NCI-H2196 treated with DMSO at 0.1 percent for 48 hours (cell line): ENCODE measurements around the gene TBC1D3B.
"Not testable (repeated sequence)": the region's sequence is repeated elsewhere in the genome, so short reads cannot be mapped to it uniquely, and the experiment has no call there.

Experiments used
- DNase-seq: peaks from one replicate; lab custom pipeline; 2025; ENCODE audit not compliant: unreplicated experiment; lab: John Stamatoyannopoulos, UW

The TBC1D3B gene

DNA sequence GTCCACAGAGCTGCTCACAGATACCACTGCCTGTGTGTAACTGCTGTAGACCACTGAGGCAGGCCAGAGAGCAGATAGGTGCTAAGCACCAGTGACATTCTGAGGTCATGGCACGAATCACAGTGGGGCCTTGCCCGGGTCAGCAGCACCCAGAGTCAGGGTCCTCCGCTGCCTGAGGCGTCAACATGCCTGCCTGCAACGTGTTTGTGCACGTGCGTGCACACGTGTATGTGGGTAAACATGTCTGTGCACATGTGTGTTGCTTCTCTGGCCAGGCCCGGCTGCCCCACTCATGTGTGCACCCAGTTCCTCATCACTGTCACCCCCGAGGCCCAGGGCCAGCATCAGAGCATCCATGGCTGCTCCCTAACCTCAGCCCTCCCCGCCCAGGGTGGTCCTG lies at the start of gene TBC1D3B:
Gene TBC1D3B, minus strand, starts transcription at position 101 of the 400 bp plus-strand sequence. CDS start 1,586 bp downstream, outside the sequence.
- not testable (repeated sequence) for DNase-seq

DNA sequence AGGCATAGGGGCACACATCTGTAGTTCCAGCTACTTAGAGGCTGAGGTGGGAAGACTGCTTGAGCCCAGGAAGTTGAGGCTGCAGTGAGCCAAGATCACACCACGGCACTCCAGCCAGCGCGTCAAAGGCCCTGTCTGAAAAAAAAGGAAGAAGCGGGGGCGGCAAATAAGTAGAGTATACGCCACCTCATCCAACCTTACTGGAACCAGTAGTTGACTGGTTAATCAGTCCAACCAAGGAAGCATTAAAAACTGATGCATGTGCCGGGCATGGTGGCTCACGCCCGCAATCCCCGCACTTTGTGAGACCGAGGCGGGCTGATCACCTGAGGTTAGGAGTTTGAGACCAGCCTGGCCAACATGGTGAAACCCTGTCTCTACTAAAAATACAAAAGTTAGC lies 46.5 kb upstream of the TBC1D3B start:
- DNase-seq: not testable (repeated sequence)

DNA sequence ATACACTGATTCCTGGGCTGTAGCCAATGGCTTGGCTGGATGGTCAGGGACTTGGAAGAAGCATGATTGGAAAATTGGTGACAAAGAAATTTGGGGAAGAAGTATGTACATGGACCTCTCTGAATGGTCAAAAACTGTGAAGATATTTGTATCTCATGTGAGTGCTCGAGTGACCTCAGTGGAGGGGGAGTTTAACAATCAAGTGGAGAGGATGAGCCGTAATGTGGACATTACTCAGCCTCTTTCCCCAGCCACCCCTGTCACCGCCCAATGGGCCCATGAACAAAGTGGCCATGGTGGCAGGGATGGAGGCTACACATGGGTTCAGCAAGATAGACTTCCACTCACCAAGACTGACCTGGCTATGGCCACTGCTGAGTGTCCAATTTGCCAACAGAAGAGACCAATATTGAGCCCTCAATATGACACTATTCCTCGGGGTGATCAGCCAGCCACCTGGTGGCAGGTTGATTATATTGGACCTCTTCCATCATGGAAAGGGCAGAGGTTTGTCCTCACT lies 45.2 kb upstream of the TBC1D3B start:
- not testable (repeated sequence) for DNase-seq

DNA sequence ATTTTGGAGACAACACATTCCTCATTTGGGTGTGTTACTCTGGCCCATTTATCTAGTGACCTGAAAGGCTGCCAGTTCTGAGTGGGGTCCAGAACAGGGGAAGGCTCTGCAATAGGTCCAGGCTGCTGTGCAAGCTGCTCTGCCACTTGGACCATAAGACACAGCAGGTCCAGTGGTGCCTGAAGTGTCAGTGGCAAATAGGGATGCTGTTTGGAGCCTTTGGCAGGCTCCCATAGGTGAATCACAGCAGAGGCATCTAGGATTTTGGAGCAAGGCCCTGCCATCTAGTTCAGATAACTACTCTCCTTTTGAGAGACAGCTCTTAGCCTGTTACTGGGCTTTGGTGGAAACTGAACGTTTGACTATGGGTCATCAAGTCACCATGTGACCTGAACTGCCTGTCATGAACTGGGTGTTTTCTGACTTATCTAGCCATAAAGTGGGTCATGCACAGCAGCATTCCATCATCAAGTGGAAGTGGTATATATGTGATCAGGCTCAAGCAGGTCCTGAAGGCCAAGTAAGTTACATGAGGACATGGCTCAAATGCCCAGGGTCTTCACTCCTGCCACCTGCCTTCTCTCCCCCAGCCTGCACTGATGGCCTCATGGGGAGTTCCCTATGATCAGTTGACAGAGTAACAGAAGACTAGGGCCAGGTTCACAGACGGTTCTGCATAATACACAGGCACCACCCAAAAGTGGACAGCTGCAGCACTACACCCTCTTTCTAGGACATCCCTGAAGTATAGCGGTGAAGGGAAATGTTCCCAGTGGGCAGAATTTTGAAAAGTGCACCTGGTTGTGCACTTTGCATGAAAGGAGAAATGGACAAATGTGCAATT lies 44.5 kb upstream of the TBC1D3B start:
- DNase-seq: not testable (repeated sequence)

DNA sequence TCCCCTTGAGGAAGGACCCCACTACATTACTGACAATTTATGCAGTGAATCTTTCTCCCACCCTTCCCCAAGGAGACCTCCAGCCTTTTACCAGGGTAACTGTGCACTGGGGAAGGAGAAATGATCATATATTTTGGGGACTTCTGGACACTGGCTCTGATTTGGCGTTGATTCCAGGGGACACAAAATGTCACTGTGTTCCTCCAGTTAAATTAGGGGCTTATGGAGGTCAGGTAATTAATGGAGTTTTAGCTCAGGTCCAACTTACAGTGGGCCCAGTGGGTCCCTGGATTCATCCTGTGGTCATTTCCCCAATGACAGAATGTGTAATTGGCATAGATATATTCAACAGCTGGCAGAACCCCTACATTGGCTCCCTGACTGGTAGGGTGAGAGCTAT lies 43.1 kb upstream of the TBC1D3B start:
- not testable (repeated sequence) for DNase-seq

DNA sequence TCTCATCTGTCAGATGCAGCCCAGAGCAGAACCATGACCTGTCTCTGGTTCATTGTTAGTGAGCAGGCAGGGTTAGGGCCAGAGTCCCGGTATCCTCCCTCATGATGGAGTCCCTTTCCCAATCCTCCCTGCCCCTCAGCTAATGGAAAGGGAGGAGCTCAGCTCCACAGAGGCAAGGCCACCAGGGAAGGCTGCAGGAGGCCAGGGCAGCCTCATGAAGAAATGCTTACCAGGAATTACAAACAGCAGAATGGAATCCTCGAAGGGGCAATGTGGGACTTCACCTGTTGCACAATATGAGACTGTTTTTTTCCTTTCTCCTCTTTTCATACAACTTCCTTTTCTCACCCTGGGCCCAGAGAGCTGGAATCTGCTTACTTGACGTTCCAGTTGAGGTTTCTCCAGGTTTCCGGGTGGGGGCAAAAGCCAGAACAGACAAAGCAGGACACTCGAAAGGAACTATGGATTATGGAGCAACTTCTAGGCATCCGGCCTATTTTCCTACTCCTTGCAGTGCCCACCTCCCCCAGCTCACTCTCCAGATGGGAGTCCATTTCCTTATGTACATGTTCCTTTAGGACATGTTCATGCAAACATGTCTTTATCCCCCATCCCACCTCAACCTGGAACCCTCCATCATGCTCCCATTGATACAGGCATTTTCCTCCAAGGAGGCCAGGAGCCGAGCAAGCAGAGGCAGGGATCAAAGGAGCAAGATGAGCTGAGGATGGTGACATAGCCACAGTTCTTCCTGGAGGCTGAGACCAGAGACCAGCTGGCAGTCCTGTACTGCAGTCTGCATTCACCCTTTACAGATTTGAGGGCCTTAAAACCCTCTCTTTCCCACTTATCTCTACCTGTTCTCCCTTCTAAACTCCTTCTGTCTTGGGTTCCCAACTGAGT lies 39.2 kb upstream of the TBC1D3B start:
- DNase-seq: not testable (repeated sequence)

DNA sequence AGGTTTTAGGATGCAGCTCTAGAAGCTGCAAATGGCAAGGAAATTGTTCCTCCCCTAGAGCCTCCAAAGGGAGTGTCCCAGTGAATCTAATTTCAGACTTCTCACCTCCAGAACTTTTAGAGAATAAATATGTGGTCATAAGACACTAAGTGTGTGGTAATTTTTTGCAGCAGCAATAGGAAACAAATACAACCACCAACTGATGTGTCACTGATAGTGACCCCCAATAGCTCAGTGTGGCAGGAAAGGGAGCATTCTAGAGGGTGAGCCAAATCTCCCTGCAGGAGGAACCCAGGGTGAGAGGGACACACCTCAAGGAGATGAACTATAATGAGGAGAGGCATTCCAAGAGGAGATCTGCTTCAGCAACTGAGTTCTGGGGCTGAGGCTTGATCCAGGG lies 38.5 kb upstream of the TBC1D3B start:
- DNase-seq: no peak

DNA sequence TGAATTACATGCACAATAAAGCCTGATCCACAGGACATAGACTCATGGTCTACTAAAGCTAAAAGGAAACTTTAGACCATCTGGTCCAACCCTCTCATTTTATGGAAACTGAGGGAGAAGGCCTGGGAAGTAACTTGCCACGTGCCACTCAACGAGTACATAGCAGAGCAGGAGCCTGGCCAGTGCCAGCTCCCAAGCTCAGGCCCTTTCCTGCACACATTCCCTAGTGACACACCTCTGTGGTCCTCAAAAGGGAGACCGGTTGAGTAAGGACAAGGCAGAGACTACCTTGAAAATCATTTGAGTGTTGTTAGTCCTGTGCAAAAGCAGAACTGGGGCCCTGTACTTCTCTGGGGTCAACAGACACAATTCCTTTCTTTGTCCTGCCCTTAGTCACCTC lies 37.3 kb upstream of the TBC1D3B start:
- DNase-seq: no peak

DNA sequence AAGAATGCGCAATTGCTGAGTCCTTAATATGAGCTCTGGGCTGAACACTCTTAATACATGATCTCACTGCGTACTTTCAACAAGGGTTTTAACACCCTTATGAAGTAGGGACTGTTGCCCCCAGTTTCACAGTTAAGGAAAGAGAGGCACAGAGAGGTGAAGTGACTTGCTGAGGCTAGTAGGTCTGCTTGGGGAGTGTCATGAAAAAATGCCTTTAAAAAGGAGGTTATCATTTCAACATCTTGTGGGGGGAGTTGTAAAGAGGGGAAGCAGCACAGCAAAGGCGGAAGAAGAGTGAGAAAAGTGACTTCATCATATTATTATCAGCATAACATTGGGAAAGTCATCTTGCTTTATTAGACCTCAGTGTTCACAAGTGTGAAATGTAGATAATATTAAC lies 36.5 kb upstream of the TBC1D3B start:
- no peak for DNase-seq

DNA sequence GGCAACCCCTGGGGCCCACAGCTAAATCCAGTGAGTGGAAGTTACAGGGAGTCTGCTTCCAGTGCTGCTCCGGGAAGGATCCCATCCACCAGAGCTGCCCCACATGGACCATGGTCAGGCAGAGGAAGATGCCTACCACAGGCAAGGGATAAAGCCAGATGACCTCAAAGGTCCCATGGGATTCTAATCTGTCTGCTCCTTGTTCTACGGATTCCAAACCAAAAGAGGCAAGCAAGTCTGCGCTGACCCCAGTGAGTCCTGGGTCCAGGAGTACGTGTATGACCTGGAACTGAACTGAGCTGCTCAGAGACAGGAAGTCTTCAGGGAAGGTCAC lies 35.8 kb upstream of the TBC1D3B start:
- DNase-seq: no peak

DNA sequence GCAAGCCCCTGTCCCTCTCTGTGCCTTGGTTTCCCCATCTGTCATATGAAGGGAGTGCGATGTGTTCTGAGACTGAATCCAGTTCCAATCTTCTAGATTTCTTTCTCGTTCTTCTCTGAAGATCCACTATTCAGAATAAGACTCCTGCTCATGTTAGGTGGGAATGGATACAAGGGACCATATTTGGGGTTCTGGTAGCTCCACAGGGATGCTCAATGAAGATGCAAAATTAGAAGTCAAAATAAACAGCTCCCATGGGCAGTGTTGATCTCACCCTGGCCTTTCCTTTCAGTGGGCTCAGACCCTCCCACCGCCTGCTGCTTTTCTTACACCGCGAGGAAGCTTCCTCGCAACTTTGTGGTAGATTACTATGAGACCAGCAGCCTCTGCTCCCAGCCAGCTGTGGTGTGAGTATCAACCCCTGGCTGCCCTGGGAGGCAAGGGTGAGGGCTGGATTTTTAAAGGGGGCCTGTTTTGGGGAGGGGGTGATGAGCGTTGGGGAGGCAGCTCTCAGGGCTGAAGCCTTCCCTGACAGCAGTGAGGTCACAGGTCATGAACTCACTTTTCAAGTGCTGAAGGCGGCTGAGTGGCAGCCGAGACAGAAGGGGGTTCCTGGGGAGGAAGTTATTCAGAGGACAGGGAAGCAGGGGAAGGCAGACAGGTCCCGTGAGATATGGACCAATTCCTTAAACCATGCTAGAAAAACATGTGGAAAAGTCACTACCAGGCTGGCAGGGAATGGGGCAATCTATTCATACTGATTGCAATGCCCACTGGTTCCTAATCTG lies 35.2 kb upstream of the TBC1D3B start:
- not testable (repeated sequence) for DNase-seq

DNA sequence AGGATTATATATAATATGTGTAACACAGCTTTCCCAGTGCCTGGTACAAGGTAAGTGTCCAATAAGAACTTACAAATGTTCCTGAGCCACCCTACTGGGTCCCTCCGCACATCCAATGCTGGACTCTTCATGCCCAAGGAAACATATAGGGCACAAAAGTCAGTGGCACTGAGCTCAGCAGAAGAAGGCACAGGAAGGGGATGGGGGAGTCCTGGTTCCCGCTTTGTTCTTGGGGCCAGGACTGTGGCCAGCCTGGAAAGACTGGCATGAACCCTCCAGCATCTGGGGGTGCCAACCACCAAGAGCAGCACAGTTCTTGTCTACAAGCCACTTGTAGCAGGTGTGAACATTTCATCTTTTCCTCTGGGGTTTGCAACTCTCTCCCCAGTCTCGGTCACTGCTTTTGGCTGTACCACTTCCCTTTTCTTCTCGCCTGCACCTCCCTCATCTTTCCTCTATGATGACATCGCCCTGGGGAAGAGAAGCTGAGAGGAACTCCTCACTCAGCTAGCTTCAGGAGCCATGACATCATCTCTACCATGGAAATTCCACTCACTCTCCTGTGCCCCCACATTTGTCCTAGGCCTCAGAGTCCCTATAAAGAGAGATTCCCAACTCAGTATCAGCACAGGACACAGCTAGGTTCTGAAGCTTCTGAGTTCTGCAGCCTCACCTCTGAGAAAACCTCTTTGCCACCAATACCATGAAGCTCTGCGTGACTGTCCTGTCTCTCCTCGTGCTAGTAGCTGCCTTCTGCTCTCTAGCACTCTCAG lies 34.2 kb upstream of the TBC1D3B start, which contains the start of gene CCL4L2:
Gene CCL4L2, plus strand, starts transcription at position 625 of the 773 bp plus-strand sequence.
- DNase-seq: not testable (repeated sequence)

DNA sequence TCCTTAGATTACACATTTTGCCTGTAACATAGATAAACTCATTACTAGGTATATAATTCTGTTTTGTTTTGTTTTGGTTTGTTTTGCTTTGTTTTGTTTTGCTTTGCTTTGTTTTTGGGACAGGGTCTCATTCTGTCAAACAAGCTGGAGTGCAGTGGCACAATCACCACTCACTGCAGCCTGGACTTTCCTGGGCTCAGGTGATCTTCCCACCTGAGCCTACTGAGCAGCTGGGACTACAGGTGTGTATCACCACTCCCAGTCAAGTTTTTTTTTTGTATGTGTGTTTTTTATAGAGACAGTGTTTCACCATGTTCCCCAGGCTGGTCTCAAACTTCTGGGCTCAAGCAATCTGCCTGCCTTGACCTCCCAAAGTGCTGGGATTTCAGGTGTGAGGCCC lies 33.1 kb upstream of the TBC1D3B start:
- no peak for DNase-seq

DNA sequence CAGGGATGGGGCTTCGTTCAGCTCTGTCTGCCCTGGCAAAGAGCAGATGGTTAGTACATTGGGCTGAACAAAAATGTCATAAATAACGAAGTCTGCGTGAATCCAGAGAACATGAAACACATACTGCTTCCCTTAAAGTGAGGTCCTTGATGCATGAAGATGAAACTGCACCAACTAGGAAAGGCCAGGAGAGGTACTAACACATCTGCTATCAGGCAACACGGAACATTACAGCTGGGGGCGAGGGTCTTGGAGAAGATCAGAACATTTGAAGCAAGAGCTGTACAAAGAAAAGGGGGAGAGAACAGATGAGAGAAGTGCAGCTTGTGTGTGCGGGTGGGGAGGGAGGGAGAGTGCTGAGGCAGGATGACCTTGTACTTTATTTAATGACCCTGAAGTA lies 30.9 kb upstream of the TBC1D3B start:
- DNase-seq: not testable (repeated sequence)

DNA sequence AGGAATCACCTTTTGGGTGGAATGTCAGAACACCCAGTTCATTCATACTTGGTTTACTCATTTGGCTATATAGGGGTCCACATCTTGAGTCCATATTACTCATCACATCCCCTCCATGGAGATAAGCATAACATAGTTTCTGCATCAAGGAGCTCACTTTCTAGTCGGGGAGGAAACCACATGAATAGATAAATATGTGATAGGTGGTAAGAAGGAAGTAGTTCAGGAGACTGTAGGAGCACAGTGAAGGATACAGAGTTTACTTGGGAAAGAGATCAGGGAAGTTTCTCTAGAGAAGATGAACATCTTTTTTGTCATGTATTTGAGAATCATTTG lies 30.0 kb upstream of the TBC1D3B start:
- not testable (repeated sequence) for DNase-seq

DNA sequence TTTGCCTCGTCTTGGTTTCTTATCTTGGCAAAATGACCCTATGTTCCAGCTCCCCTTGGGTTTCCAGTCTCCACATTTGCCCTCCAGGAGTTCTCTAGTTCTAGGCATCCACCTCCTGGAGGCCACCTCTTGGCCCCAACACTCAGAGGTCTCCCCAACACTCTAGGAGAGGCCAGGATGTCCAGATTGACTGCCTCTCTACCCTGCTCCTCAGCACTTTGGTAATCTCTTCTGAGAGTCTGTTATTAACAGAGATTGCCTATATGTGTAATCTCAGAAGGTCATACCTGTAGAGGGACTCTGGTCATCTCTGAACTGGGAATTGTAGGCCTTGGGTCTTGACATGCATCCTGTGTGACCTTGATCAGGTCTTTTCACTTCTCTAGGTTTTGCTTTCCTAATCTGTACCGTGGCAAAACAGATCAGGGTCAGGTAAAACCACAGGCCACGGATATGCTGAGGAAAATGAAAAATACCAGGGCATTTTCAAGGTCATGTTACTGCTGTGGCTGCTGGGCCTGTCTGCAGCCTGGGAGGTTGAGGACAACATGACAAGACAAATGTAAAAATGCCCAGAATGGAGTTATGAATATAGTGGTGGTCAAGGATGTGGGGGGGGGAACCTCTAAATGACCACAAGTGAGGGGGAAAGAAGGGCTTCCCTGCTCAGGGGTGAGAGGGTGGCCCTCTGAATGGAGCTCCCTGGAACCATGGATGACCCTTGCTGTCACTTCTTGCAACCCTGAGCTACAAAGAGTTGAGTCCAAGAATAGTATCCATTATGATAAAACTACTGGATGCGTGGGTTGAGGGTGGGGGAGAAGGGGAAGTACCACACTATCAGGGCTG lies 29.4 kb upstream of the TBC1D3B start:
- no peak for DNase-seq

DNA sequence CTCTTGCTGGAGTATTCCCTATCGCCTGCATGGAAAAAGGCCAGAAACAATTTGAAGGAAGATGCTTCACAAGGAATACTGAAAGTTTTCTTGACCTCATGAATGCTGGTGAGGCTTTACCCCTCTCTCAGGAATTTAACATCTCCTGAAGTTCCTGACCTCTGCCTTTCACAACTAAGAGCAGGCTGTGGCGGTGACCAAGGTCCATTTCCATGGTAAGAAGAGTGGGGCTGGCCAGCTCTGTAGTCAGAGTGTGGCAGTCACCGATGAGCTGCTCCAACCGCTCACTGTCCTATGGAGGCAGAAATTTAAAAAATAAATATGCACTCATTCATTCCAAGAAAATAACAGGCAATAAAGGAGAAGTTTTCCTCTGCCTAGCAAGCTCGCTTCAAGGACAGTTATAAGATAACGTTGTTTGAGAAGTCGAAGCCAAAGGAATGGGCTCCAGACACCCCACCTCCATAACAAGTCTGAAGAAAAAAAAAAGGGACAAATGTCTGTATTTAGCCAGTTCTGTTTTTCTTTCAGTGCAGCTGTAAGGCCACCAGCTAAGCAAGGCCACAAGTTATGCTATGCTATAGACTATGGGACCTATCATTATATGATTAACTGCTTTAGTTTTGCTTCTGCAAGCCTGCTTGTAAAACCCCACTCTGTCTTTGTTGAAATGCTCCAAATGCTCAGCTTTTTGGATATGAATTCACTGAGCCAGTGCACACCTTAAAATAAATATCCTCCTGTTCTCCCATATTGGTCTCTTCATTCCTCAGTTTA lies 28.5 kb upstream of the TBC1D3B start:
- no peak for DNase-seq

DNA sequence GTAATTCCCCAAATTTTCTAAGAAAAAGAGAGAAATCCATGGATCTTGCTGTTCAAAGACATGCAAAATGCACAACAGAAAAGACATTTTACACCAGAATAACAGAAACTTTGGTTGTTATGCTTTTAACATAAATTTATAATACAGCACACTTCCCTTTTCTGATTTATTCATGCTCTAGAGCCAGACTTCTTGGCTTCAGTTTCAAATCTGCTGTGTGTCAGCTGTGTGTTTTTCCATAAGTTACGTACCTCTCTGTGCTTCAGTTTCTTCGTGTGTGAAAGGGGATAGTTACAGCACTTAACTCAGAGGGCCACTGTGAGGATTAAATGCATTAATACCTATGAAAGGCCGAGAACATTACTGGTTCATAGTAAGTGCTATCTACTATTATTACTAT lies 26.9 kb upstream of the TBC1D3B start:
- DNase-seq: no peak

DNA sequence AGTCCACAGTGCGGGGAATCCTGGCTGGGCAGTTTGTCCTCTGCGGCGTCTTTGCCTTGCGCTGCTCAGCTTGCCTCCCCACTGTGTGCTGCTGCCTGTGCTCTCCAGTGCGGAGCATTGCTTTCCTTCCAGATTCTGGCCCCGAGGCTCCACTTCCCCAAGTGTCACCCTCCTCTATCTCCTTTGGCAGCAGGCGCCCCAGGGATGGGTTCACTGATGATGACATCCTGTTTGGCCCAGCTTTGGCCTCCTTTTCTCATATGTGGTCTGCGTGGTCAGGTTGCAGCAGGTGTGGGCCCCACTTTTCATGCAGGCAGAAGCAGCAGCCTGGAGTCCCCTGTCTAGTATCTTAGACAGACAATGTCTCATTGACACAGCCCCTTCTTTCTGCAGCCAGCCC lies 25.1 kb upstream of the TBC1D3B start:
- not testable (repeated sequence) for DNase-seq
